Measurements from ENCODE around the gene SPDL1. TPM values are rescaled to one million over a fixed set of nuclear protein-coding genes. Genes with fewer than 3 reads are reported as not detected.

SPDL1 gene
- total and polyA plus RNA-seq, 8 donors: 4.8 to 140 (median 6.2) TPM

- Histone ChIP-seq H3K4me1 (peaks cover 0 to 54% (median 18%) of the 10 kb centered on the region in 4 donors), H3K27me3 (no peaks in the 10 kb centered on the region), H3K4me3 (no peak overlapping the region), H3K36me3 (no peaks in the 10 kb centered on the region), H3K9me3 (no peaks in the 10 kb centered on the region), H3K27ac (no peak overlapping the region)
- no peak for TF ChIP-seq EP300 (IDR thresholded peaks at IDR 0.05)
- WGBS, 5 donors: 51 to 67% (median 61%) methylated on average over 5 of the region's 5 CpGs
- intact Hi-C loops (cut with DNase I; ENCODE audit: low total_unique reads): no loop called here
- DNase-seq: peak in 1 of 2 donors; percentile 46
These were observed 68.0 kb downstream of the SPDL1 start for GRCh38 chr5:169651526-169651925.

- TF ChIP-seq CTCF (IDR thresholded peaks at IDR 0.05) (no peak), POLR2A (IDR thresholded peaks at IDR 0.05) (no peak), POLR2AphosphoS5 (IDR thresholded peaks at IDR 0.05) (no peak)
These were observed 68.5 kb downstream of the SPDL1 start for GRCh38 chr5:169652057-169652456.

GRCh38 chr5:169653091-169653490 is 69.5 kb downstream of the SPDL1 start:
- H3K27ac ChIP-seq: no peak overlapping the region
- TF ChIP-seq CTCF (IDR thresholded peaks at IDR 0.05) (no peak), EP300 (IDR thresholded peaks at IDR 0.05) (no peak), POLR2AphosphoS5 (IDR thresholded peaks at IDR 0.05) (no peak), POLR2A (IDR thresholded peaks at IDR 0.05) (no peak)
- H3K27me3 ChIP-seq: no peaks in the 10 kb centered on the region
- no peak overlapping the region for H3K4me3 ChIP-seq
- DNase-seq: no peak
- no peaks in the 10 kb centered on the region for H3K36me3 ChIP-seq
- 70 to 81% (median 73%) methylated on average over 5 of the region's 5 CpGs for WGBS, 5 donors
- intact Hi-C loops (cut with DNase I; ENCODE audit: low total_unique reads): no loop called here
- H3K4me1 ChIP-seq: peaks cover 0 to 47% (median 18%) of the 10 kb centered on the region in 4 donors
- H3K9me3 ChIP-seq: no peaks in the 10 kb centered on the region

More at GRCh38 chr5:169652057-169652456, 68.5 kb downstream of the SPDL1 start:
- Histone ChIP-seq H3K9me3 (no peaks in the 10 kb centered on the region), H3K27me3 (no peaks in the 10 kb centered on the region), H3K36me3 (no peaks in the 10 kb centered on the region), H3K27ac (no peak overlapping the region), H3K4me3 (no peak overlapping the region), H3K4me1 (peaks cover 0 to 56% (median 18%) of the 10 kb centered on the region in 4 donors)
- intact Hi-C loops (cut with DNase I; ENCODE audit: low total_unique reads): no loop called here
- peak in 1 of 2 donors; percentile 63 for DNase-seq
- 6 to 23% (median 8%) methylated on average over 1 of the region's 1 CpG for WGBS, 5 donors

Small RNA genes lying within 50 kb of the gene (small RNA-seq; reads per million reads assigned to genes)
- gene RNU6-477P: 0 reads per million in 4 donors

Other genes with a start within 250 kb of the SPDL1 start
- gene DOCK2, start 53.5 kb downstream of the SPDL1 start, total RNA-seq: 10 to 100 TPM in 4 of 5 donors, 1 to 10 TPM in 1; 3.2 to 50.2 (median 12.9) TPM
- gene DOCK2, start 53.5 kb downstream of the SPDL1 start, polyA plus RNA-seq: 1 to 10 TPM; 2.1 to 5.3 (median 3.5) TPM

All from stomach (tissue), 9 donors.